A673 (cell line): Measurements from ENCODE around the gene MTERF2. TPM values are rescaled to one million over a fixed set of nuclear protein-coding genes. Genes with fewer than 3 reads are reported as not detected.

Source experiments
- BruUV-seq: library from RNA; stranded (reverse); fragments of 400-500 nt; replicated peaks from 2 replicates; lab custom pipeline; 2021; lab: Mats Ljungman, UMichigan
- CTCF ChIA-PET: fragments of 300-600 bp; sonication (Branson Sonifier 250); formaldehyde crosslinking; loops from one replicate; lab custom pipeline; 2022; ENCODE audit warnings: antibody characterized with exemption; lab: Charles Lee
- POLR2A ChIA-PET: fragments of 300-600 bp; sonication (Branson Sonifier 250); formaldehyde crosslinking; loops from one replicate; lab custom pipeline; 2022; ENCODE audit warnings: antibody characterized with exemption; ENCODE audit not compliant: low non-redundant PET; lab: Charles Lee
- DNase-seq: peaks from one replicate; pipeline ENCODE4 v3.0.0-alpha.2; 2015; ENCODE audit warnings: low spot score
- H3K27ac ChIP-seq: fragments of 200-600 bp; sonication (generic); 2 replicates; pipeline ENCODE4 v1.5.1; 2016; ENCODE audit warnings: mixed run types, low read depth, mild to moderate bottlenecking, mixed read lengths, antibody characterized with exemption, low read length; ENCODE audit not compliant: poor library complexity, severe bottlenecking
- H3K27me3 ChIP-seq: fragments of 200-600 bp; sonication (generic); replicated peaks from 2 replicates; pipeline ENCODE4 v1.6.1; 2017; ENCODE audit warnings: mixed run types, low read depth, mild to moderate bottlenecking, mixed read lengths, antibody characterized with exemption, low read length; ENCODE audit not compliant: insufficient read depth, poor library complexity
- H3K36me3 ChIP-seq: fragments of 200-600 bp; sonication (generic); 2 replicates; pipeline ENCODE4 v1.6.1; 2016; ENCODE audit warnings: mixed run types, mild to moderate bottlenecking, mixed read lengths, antibody characterized with exemption, low read length; ENCODE audit not compliant: insufficient read depth, poor library complexity, severe bottlenecking
- H3K4me1 ChIP-seq: fragments of 200-600 bp; sonication (generic); 2 replicates; pipeline ENCODE4 v1.6.1; 2017; ENCODE audit warnings: mixed run types, mild to moderate bottlenecking, mixed read lengths, antibody characterized with exemption, low read length; ENCODE audit not compliant: insufficient read depth, poor library complexity, severe bottlenecking
- H3K4me3 ChIP-seq: fragments of 200-600 bp; sonication (generic); 2 replicates; pipeline ENCODE4 v1.5.1; 2016; ENCODE audit warnings: low read depth, mixed run types, mild to moderate bottlenecking, mixed read lengths, low read length; ENCODE audit not compliant: poor library complexity, severe bottlenecking
- H3K9me3 ChIP-seq: fragments of 200-600 bp; sonication (generic); 2 replicates; pipeline ENCODE4 v1.6.1; 2016; ENCODE audit warnings: mixed run types, low read depth, mild to moderate bottlenecking, mixed read lengths, antibody characterized with exemption, low read length; ENCODE audit not compliant: poor library complexity, severe bottlenecking
- EZH2 ChIP-seq: fragments of 200-600 bp; sonication (generic); IDR thresholded peaks from 2 replicates; pipeline ENCODE4 v1.6.1; 2017; ENCODE audit warnings: borderline replicate concordance, low read depth, mild to moderate bottlenecking, mixed read lengths, antibody characterized with exemption, low read length; ENCODE audit not compliant: poor library complexity, severe bottlenecking
- intact Hi-C: fragments of 100-400 bp; cut with micrococcal nuclease; formaldehyde crosslinking; loops from one replicate; pipeline ENCODE4 v1.10.0; 2022; ENCODE audit not compliant: unreplicated experiment
- total RNA-seq: library from RNA; stranded (reverse); gene quantifications from 2 replicates; pipeline ENCODE4 v1.2.3, GENCODE V29; 2021
- TF ChIP-seq, protein P1 (sequence below): fragments of 300-800, 200-600 bp; sonication (generic); conservative IDR thresholded peaks from 2 replicates; pipeline ENCODE4 v1.5.1; 2017; ENCODE audit warnings: low read depth, mild to moderate bottlenecking, antibody characterized with exemption, low read length, moderate library complexity, mixed read lengths

MTERF2 gene
- total RNA-seq, 1 experiment from 2014 or later = 12.6 TPM

DNA sequence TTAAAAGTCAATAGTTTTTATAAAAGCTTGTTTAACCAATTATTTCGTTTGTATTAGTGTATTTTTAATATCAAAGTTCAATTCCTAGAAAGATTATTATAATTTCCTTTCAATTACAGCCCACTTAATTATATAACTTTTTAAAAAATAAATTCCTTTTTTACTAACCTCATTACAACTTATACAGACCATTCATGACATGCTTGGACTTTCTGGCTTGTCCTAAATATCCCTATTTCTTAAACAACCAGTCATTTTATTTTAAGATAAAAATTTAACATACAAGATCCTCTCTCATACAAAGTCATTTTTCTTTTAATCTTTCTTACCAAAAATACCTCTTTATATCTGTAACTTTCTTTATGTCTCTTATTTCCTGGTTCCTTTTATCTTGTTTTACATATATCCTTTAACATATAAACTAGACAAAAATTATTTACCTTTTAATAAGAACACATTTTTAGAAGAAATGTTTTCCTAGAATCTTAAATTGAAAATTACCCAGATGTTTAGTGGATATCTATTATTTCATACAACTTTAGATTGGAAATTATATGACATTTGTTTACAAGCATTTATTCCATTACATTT is 41.6 kb downstream of the MTERF2 start:
- no peak for TF ChIP-seq EZH2
- TF ChIP-seq, protein P1, sequence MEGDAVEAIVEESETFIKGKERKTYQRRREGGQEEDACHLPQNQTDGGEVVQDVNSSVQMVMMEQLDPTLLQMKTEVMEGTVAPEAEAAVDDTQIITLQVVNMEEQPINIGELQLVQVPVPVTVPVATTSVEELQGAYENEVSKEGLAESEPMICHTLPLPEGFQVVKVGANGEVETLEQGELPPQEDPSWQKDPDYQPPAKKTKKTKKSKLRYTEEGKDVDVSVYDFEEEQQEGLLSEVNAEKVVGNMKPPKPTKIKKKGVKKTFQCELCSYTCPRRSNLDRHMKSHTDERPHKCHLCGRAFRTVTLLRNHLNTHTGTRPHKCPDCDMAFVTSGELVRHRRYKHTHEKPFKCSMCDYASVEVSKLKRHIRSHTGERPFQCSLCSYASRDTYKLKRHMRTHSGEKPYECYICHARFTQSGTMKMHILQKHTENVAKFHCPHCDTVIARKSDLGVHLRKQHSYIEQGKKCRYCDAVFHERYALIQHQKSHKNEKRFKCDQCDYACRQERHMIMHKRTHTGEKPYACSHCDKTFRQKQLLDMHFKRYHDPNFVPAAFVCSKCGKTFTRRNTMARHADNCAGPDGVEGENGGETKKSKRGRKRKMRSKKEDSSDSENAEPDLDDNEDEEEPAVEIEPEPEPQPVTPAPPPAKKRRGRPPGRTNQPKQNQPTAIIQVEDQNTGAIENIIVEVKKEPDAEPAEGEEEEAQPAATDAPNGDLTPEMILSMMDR = no peak
- Histone ChIP-seq H3K27ac (no peak overlapping the region), H3K4me3 (no peak overlapping the region), H3K9me3 (peaks cover 12% of the 10 kb centered on the region), H3K4me1 (no peaks in the 10 kb centered on the region), H3K36me3 (no peaks in the 10 kb centered on the region), H3K27me3 (no peaks in the 10 kb centered on the region)
- ChIA-PET CTCF (interaction anchor here (0.6 kb wide), 1 partner anchor 51 kb away, joined by 10 read pairs; no protein-coding TSS in a partner anchor), POLR2A (no interaction called here)
- intact Hi-C loops = no loop called here
- no TSS peak for BruUV-seq
- DNase-seq = no peak

GRCh38 chr12:106942775-106943174 is 44.2 kb downstream of the MTERF2 start:
- Histone ChIP-seq H3K4me3 (no peak overlapping the region), H3K9me3 (peaks cover 12% of the 10 kb centered on the region), H3K27me3 (no peaks in the 10 kb centered on the region), H3K36me3 (no peaks in the 10 kb centered on the region), H3K4me1 (no peaks in the 10 kb centered on the region), H3K27ac (no peak overlapping the region)
- POLR2A ChIA-PET = no interaction called here
- intact Hi-C loops = no loop called here
- TF ChIP-seq, protein P1 = no peak
- DNase-seq = no peak
- no TSS peak for BruUV-seq
- CTCF ChIA-PET = no interaction called here

GRCh38 chr12:106941481-106942156 is 45.3 kb downstream of the MTERF2 start:
- Histone ChIP-seq H3K4me3 (no peak overlapping the region), H3K36me3 (no peaks in the 10 kb centered on the region), H3K9me3 (peaks cover 12% of the 10 kb centered on the region), H3K4me1 (no peaks in the 10 kb centered on the region), H3K27ac (no peak overlapping the region), H3K27me3 (no peaks in the 10 kb centered on the region)
- DNase-seq = no peak
- TF ChIP-seq, protein P1 = no peak
- no peak for TF ChIP-seq EZH2
- intact Hi-C loops = no loop called here
- POLR2A ChIA-PET = no interaction called here
- CTCF ChIA-PET = no interaction called here
- BruUV-seq = no TSS peak
